Neuron (in vitro differentiated cells): Measurements from ENCODE around the gene CRABP1.

Source experiments
- H2AFZ ChIP-seq: one replicate; pipeline ENCODE4 v1.6.1; 2013; ENCODE audit warnings: low read depth, mild to moderate bottlenecking, inconsistent platforms, low read length, moderate library complexity
- H3K27me3 ChIP-seq: one replicate; pipeline ENCODE4 v1.6.1; 2013; ENCODE audit warnings: low read length; ENCODE audit not compliant: insufficient read depth
- H3K36me3 ChIP-seq: one replicate; pipeline ENCODE4 v1.6.1; 2013; ENCODE audit warnings: low read length; ENCODE audit not compliant: insufficient read depth
- H3K4me1 ChIP-seq: one replicate; pipeline ENCODE4 v1.6.1; 2013; ENCODE audit warnings: low read length; ENCODE audit not compliant: insufficient read depth
- H3K4me3 ChIP-seq: 2 replicates; pipeline ENCODE4 v1.5.1; 2013; ENCODE audit warnings: mild to moderate bottlenecking, low read length, moderate library complexity
- H3K9me3 ChIP-seq: one replicate; pipeline ENCODE4 v1.6.1; 2013; ENCODE audit warnings: low read length

Gene CRABP1

GRCh38 chr15:78322243-78322642 lies 17.9 kb upstream of the CRABP1 start:
- H3K4me3 ChIP-seq = no peak overlapping the region
- H3K36me3 ChIP-seq = no peaks in the 10 kb centered on the region
- H3K27me3 ChIP-seq = no peaks in the 10 kb centered on the region
- no peaks in the 10 kb centered on the region for H3K9me3 ChIP-seq
- peak overlapping the region; percentile 22 for H2AFZ ChIP-seq
- H3K4me1 ChIP-seq = peaks cover 54% of the 10 kb centered on the region

- peaks cover 51% of the 10 kb centered on the region for H3K4me1 ChIP-seq
- H3K36me3 ChIP-seq = no peaks in the 10 kb centered on the region
- no peaks in the 10 kb centered on the region for H3K27me3 ChIP-seq
- H3K4me3 ChIP-seq = no peak overlapping the region
- peak overlapping the region; percentile 22 for H2AFZ ChIP-seq
- H3K9me3 ChIP-seq = no peaks in the 10 kb centered on the region
These were observed 17.2 kb upstream of the CRABP1 start for GRCh38 chr15:78322724-78323521.

GRCh38 chr15:78323693-78324092 lies 16.5 kb upstream of the CRABP1 start:
- H3K4me3 ChIP-seq = no peak overlapping the region
- H3K4me1 ChIP-seq = peaks cover 50% of the 10 kb centered on the region
- H3K36me3 ChIP-seq = no peaks in the 10 kb centered on the region
- H3K9me3 ChIP-seq = no peaks in the 10 kb centered on the region
- no peak overlapping the region for H2AFZ ChIP-seq
- no peaks in the 10 kb centered on the region for H3K27me3 ChIP-seq

DNA sequence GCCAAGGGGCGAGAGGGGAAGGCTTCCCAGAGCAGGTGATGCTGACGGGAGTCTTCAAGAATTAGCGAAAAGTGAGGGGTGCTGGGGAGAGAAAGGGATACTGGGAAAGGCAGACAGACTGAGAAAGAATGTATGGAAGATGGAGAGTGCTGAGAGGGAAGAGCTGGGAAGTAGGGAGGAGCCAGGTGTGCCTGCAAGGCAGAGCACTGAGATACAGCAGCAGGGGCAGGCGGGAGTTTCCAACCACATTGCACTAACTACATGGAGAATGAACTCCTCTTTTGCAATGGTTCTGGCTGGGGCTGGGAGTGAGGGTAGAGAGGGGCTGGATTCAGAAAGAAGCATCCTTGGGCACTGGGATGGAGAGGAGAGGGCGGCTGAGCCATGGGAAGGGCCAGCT lies 16.0 kb upstream of the CRABP1 start:
- Histone ChIP-seq H3K27me3 (no peaks in the 10 kb centered on the region), H3K9me3 (no peaks in the 10 kb centered on the region), H3K4me1 (peaks cover 50% of the 10 kb centered on the region), H3K36me3 (no peaks in the 10 kb centered on the region), H3K4me3 (no peak overlapping the region), H2AFZ (no peak overlapping the region)

DNA sequence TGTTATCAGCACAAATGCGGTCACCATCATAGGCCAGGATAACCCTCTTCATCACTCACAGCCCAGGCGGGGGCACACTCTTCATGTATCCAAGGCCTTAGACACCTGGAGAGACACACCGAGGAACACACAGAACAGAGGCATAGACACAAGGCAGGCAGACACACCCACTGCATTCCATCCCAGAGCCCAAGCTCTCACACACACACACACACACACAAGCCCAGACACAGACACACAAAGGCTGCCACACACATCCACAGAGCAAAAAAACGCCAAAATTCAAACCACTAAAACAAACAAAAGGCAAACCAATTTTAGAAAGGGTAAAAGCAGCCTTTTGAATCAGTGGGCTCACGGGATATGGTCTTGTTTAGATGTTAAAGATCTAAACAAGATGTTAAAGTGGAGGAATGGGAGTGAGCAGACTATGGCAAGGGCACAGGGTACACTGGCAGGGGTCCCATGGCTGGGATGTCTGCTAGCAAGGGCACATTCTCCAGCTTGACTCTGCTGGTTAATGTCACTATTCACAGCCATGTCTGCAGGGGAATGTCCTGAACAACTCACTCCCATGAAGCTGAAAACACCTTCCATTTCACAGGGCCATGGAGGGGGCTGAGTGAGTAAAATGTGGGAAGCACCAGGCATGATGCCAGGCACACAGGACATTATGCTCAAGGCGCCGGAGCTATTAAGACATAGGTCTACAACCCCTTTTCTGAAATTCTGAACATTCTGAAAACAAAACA lies 14.9 kb upstream of the CRABP1 start:
- H3K27me3 ChIP-seq = no peaks in the 10 kb centered on the region
- no peaks in the 10 kb centered on the region for H3K9me3 ChIP-seq
- H3K36me3 ChIP-seq = no peaks in the 10 kb centered on the region
- peaks cover 52% of the 10 kb centered on the region for H3K4me1 ChIP-seq
- H3K4me3 ChIP-seq = no peak overlapping the region
- H2AFZ ChIP-seq = no peak overlapping the region

GRCh38 chr15:78327466-78327865 lies 12.7 kb upstream of the CRABP1 start:
- Histone ChIP-seq H3K4me3 (no peak overlapping the region), H3K9me3 (no peaks in the 10 kb centered on the region), H3K27me3 (no peaks in the 10 kb centered on the region), H2AFZ (no peak overlapping the region), H3K4me1 (peaks cover 53% of the 10 kb centered on the region), H3K36me3 (no peaks in the 10 kb centered on the region)

- Histone ChIP-seq H3K4me3 (no peak overlapping the region), H3K36me3 (no peaks in the 10 kb centered on the region), H3K27me3 (no peaks in the 10 kb centered on the region), H2AFZ (no peak overlapping the region), H3K9me3 (peaks cover 2% of the 10 kb centered on the region), H3K4me1 (peaks cover 31% of the 10 kb centered on the region)
These were observed 10.5 kb upstream of the CRABP1 start for GRCh38 chr15:78329625-78330024.

DNA sequence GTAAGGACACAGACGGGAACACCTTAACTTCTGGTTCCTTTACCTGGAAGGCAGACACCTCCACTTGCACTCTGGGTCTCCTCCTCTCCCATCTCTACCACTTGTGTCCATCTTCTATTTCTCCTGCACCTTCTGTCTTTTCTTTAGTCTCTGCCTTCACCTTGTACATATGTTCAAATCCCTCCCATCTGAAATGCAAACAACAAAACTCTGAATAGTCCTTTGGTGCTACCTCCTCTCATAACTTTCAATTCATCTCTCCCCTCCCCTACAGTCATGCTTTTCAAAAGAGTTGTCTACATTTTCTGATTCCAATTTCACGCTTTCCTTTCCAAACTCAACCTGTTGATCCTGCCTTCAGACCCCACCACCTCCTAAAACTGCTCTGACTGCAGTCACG lies 5.3 kb upstream of the CRABP1 start:
- Histone ChIP-seq H3K27me3 (no peaks in the 10 kb centered on the region), H3K9me3 (peaks cover 7% of the 10 kb centered on the region), H3K4me1 (peaks cover 23% of the 10 kb centered on the region), H2AFZ (no peak overlapping the region), H3K4me3 (no peak overlapping the region), H3K36me3 (no peaks in the 10 kb centered on the region)

GRCh38 chr15:78335985-78336384 lies 4.2 kb upstream of the CRABP1 start:
- peaks cover 7% of the 10 kb centered on the region for H3K9me3 ChIP-seq
- no peak overlapping the region for H2AFZ ChIP-seq
- H3K4me1 ChIP-seq = peaks cover 19% of the 10 kb centered on the region
- no peaks in the 10 kb centered on the region for H3K36me3 ChIP-seq
- no peaks in the 10 kb centered on the region for H3K27me3 ChIP-seq
- H3K4me3 ChIP-seq = no peak overlapping the region

- Histone ChIP-seq H3K27me3 (no peaks in the 10 kb centered on the region), H3K9me3 (peaks cover 7% of the 10 kb centered on the region), H3K4me1 (peaks cover 34% of the 10 kb centered on the region), H3K4me3 (no peak overlapping the region), H3K36me3 (no peaks in the 10 kb centered on the region), H2AFZ (no peak overlapping the region)
These were observed 1.4 kb upstream of the CRABP1 start for GRCh38 chr15:78338781-78339180.

GRCh38 chr15:78339559-78339958 lies 594 bp upstream of the CRABP1 start:
- Histone ChIP-seq H3K27me3 (no peaks in the 10 kb centered on the region), H2AFZ (no peak overlapping the region), H3K4me3 (peak overlapping the region; percentile 55), H3K4me1 (peaks cover 36% of the 10 kb centered on the region), H3K9me3 (peaks cover 5% of the 10 kb centered on the region), H3K36me3 (no peaks in the 10 kb centered on the region)

GRCh38 chr15:78341057-78341987 lies 1.2 kb downstream of the CRABP1 start:
- no peaks in the 10 kb centered on the region for H3K27me3 ChIP-seq

GRCh38 chr15:78342021-78342420 lies 1.9 kb downstream of the CRABP1 start:
- H3K27me3 ChIP-seq = no peaks in the 10 kb centered on the region
- H3K4me1 ChIP-seq = peaks cover 48% of the 10 kb centered on the region
- H2AFZ ChIP-seq = peak overlapping the region; percentile 8
- peaks cover 14% of the 10 kb centered on the region for H3K36me3 ChIP-seq
- H3K9me3 ChIP-seq = no peaks in the 10 kb centered on the region
- H3K4me3 ChIP-seq = peak overlapping the region; percentile 55

More at GRCh38 chr15:78341057-78341987, 1.2 kb downstream of the CRABP1 start:
- Histone ChIP-seq H3K9me3 (peaks cover 2% of the 10 kb centered on the region), H3K36me3 (peaks cover 8% of the 10 kb centered on the region), H3K4me3 (peak overlapping the region; percentile 55), H3K4me1 (peaks cover 48% of the 10 kb centered on the region), H2AFZ (peak overlapping the region; percentile 8)
